GM21723 (cell line): ENCODE measurements around the gene NEDD4L.
"Not testable (repeated sequence)": the region's sequence is repeated elsewhere in the genome, so short reads cannot be mapped to it uniquely, and the experiment has no call there.

Experiments used
- ATAC-seq: cut with Tn5 transposase; IDR thresholded peaks from one replicate; pipeline ENCODE4 v1.9.1; 2021; ENCODE audit warnings: mild to moderate bottlenecking, moderate library complexity; ENCODE audit not compliant: unreplicated experiment

The NEDD4L gene

DNA sequence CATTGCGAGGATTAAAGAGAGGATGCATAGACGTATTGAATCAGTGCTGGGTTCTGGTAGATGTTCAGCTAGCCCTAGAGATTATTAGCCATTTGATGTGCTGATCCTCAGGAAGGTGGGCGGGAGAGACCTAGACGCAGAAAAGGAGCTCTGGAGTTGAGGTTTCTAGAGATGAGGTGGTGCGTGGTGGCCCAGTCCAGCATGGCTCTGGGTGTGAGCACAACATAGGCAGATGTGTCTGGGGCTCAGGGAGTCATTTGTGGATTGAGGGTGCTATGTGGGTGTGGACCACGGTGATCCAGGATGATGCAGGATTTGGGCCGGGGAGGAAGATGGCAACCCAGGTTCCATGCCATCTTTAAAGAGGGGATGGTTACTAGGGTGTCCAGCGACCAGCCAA, 102.1 kb downstream of the NEDD4L start:
- no peak for ATAC-seq

GRCh38 chr18:58148954-58149471, 105.0 kb downstream of the NEDD4L start:
- peak; percentile 83 for ATAC-seq

DNA sequence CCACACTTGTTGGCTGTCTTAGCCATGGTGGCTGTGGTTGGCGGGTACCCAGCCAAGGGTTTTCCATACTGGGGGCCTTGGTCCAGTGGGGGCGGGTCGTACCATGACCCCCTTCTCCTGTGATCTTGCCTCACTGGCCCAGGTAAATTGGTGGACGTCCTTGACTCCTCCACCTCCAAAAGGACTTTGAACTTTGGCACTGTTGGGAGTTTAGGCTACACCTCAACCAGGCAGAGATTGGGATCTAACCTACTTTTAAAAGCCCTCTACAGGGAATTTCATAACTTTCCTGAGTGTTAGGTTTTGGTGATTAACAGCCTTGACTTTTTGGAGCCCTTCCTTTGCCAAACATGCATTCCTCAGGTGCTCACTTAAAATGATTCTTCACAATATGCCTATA, 106.7 kb downstream of the NEDD4L start:
- no peak for ATAC-seq

- no peak for ATAC-seq
These were observed 108.2 kb downstream of the NEDD4L start for GRCh38 chr18:58152216-58152615.

DNA sequence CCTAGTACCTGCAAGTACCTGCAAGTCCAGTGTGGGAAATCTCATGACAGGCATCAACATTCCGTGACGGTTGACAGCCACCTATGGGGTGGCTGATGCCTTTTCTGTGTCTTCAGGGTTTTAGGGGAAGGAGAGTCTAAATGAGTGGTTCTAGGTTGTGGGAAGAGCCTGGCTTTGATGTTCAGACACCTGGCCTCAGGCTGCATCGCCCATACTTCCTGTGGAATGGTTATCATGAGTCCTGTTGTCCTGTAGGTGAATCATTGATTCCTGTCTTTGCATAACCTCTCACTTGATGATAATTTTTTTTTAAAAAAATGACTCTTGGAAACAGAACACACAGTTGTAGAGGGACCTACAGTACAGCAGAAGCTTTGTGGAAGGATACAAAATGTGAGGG, 108.9 kb downstream of the NEDD4L start:
- ATAC-seq, result no peak

DNA sequence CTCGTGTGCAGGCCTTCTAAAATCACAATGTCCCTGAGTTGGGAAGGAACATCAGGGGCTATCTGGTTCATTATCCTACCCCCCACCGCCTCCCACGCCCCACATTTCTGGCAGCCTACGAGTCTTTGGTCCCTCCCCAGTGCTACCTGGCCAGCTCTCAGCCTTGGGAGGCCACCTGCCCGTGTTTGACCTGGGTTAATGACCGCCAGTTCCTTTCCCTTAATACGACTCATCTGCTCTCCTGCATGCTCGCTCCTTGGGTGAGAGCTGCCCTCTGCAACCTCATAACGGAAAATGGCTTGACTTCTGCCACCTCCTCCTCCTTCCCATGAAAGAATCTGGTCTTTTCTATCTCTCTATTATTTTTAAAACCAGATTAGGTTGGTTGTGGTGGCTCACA, 112.5 kb downstream of the NEDD4L start:
- ATAC-seq, result no peak

DNA sequence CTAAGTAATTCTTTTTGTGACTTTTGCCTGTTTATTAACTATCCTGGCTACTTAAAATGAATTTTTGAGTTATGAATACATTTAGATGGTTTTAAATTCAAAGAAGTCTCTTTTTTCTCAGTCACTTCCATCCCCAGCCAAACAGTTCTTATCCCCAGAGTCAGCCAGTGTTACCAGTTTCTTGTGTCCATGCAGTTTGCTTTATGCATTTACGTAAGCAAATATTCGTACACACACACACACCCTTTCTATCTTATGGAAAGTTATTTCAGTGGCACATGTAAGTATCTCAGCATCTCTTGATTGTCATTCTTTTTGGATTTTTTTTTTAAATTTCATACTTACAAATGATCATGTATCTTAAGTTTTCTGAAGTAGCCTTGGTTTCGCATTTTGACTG, 113.2 kb downstream of the NEDD4L start:
- ATAC-seq, result no peak

DNA sequence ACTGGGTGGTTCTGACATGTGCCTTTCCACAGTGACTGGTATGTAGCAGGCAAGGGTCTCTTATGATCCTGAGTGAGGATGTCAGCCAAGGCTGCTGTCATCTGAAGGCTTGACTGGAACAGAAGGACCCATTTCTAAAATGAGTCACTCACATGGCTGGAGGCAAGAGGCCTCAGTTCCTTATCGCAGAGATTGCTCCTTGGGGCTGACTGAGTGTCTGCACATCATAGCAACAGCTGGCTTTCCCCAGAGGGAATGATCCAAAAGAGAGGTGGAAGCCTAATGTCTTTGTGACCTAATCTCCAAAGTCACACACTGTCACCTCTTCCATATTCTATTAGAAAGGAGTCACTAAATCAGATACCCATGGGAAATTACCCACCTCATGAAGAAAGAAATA, 114.0 kb downstream of the NEDD4L start:
- no peak for ATAC-seq

DNA sequence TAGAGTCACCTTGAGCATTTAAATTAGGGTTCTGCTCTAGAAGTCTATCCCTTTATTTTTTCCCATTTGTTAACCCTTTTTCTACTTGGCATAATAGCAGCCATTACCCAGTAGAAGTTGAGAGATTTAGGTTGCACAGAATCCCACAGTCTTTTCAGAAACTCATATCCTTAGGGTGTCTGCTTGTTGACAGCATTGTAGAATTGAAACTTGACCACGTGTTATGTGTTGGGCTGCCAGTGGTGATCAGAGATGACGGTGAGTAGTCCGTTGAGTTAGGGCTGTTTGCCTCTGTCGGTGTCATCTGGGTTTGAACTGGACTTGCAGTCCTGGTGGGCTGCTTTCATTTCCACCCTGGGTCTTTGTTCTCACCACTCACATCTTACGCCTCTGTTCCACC, 114.4 kb downstream of the NEDD4L start:
- ATAC-seq, result no peak

- no peak for ATAC-seq
These were observed 117.6 kb downstream of the NEDD4L start for GRCh38 chr18:58161659-58162058.

DNA sequence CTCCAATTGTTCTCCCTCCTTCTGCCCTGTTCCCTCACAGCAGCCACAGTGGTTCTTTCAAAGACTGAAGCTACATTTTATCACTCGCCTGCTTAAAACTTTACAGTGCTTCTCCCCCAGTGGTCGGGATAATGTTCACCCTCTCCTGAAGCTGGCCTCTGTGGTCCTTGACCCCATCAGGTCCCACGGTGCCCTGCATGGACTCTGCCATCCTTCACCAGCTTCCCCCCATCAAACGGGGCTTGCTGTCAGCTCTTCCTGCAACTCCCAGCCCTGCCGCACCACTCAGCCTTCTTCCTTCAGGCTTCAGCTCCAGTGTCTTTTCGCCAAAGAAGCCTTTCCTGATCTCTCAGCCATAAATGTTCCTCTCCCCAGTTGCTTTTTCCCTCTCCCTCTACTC, 118.1 kb downstream of the NEDD4L start:
- ATAC-seq, result no peak

DNA sequence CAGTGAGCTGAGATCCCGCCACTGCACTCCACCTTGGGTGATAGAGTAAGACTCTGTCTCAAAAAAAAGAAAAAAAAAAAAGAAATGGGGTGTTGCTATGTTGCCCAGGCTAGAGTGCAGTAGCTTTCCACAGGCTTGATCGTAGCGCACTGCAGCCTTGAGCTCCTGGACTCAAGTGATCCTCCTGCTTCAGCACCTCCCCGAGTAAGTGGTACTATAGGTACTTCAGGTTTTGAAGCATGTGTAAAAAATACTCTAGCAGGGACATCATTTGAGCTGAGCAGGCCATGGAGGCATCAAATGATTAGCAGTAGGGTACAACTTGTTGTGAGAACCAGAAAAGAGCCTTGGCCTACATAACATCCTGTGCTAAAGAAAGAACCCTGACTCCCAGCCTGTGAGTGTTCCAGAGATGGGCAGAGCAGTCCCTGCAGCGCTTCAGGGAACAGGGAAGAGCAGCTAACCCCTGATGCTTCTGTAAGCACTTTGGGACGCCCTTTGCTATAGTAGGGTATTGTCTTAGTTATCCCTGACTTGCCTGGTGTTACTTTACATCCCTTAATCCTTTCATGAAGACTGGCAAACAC, 119.1 kb downstream of the NEDD4L start:
- ATAC-seq, result no peak

GRCh38 chr18:58166278-58166844, 122.3 kb downstream of the NEDD4L start:
- no peak for ATAC-seq

- no peak for ATAC-seq
These were observed 123.0 kb downstream of the NEDD4L start for GRCh38 chr18:58167073-58167472.

DNA sequence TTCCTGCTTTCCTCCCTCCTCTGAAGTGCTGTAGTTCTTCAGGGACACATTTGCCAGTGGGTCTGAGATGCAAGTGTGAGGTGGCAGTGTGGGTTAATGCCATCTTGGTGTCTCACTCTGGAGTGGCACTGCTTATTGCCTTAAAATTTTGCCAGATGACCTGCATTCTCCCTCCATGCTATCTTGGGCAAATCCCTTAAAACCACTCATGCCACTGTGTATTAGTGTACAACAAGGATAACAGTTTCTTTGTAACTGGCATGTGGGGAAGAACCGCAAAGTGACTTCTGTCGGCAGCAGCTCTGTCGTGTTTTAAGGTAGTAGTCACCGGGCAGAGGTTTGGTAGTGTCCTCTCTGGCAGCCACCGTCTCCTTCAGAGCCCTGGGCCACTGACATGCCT, 124.2 kb downstream of the NEDD4L start:
- no peak for ATAC-seq

DNA sequence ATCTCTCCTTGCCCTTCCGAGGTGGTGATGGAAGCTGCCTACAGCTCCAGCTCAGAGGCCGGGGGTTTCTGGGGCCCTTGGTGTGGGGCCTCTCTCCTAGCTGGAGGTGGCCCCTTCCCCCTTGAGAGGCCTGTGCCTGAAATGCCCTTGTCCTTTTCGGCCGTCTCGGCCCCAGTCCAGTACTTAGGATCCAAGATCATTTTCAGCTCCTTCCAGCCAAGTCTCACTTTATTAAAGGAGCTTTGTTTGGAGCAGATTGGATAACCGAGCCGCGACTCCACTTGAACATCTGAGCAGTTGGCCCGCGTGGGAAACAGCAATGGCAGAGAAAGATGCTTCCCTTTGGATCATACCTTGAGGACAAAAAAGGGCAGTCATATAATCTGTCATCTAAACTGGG, 125.0 kb downstream of the NEDD4L start:
- no peak for ATAC-seq

GRCh38 chr18:58169472-58169871, 125.4 kb downstream of the NEDD4L start:
- ATAC-seq, result no peak

GRCh38 chr18:58170036-58170435, 126.0 kb downstream of the NEDD4L start:
- ATAC-seq, result not testable (repeated sequence)

DNA sequence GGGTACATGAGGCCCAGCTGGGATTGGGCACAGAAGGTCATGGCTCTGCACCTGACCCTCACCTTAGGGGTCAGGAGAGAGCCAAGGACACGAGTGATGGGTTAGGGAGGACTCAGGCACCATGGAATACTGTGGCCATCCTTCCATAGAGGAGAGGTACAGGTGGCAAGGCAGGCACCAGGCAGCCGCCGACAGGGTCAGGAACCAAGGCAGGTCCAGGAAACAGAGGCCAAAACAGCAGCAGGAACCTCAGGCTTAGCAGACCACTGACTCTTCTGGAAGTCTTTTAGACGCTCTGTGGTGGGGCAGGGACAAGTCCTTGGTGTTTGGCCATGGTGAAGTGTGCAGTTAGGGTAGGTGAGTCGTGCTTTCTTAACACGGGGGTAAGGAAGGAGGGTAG, 128.0 kb downstream of the NEDD4L start:
- no peak for ATAC-seq

- no peak for ATAC-seq
These were observed 130.3 kb downstream of the NEDD4L start for GRCh38 chr18:58174285-58174684.

DNA sequence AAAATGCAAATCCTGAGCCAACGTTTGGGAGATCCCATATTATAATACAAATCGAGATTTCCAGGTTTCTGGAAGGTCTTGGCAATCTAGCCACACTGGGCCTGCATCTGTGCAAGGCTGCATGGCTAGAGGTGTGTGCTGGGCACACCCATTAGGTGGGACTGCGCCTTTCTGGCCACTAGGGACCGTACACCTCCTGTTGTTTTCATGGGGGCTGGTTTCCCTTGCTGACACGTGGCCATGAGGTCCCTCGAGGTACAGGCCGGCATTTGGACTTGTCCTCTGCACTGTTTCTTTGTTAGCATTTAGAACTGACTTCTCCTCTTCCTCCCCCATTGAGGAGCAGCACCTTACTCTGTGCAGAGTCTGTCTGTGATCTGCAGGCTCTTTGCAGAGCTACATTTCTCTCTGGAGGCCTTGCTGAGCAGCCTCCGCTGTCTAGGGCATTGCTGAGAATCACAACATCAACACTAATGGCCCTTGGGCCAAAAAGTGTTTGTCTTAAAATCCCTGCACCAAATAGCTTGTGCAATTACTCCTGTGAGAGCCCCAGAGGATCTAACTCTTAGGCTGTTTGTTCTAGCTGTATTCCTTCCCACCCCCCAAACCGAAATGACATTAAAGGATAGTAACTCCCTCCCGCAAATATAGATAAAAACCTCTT, 131.2 kb downstream of the NEDD4L start:
- no peak for ATAC-seq

GRCh38 chr18:58175786-58176176, 131.8 kb downstream of the NEDD4L start:
- no peak for ATAC-seq
